Measurements from ENCODE around the gene NFASC. TPM values are rescaled to one million over a fixed set of nuclear protein-coding genes. Genes with fewer than 3 reads are reported as not detected.

The NFASC gene
- total and polyA plus RNA-seq, 12 donors, result 4.8 to 76.7 (median 44.8) TPM

DNA sequence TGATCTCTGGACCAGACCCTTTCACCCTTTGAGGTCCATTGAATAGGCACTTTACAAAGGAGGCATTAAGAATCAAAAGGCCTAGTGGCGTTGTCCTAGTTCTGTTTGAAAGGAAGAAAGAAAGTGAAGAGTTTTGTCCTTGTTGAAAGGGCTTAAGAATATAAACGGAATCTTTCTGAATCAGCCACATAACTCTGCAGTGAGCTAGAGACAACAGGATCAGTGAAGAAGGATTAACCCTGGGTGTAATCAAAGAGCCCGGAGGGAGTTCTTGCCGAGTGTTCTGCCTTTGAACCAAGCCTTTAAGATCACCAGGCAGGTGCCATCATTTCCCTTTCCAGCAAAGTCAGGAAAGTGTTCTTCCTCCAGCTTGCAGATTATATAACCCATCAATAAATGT lies 117.5 kb downstream of the NFASC start:
- no peak for DNase-seq
- 72 to 82% (median 75%) methylated on average over 4 of the region's 4 CpGs for WGBS, 4 donors

DNA sequence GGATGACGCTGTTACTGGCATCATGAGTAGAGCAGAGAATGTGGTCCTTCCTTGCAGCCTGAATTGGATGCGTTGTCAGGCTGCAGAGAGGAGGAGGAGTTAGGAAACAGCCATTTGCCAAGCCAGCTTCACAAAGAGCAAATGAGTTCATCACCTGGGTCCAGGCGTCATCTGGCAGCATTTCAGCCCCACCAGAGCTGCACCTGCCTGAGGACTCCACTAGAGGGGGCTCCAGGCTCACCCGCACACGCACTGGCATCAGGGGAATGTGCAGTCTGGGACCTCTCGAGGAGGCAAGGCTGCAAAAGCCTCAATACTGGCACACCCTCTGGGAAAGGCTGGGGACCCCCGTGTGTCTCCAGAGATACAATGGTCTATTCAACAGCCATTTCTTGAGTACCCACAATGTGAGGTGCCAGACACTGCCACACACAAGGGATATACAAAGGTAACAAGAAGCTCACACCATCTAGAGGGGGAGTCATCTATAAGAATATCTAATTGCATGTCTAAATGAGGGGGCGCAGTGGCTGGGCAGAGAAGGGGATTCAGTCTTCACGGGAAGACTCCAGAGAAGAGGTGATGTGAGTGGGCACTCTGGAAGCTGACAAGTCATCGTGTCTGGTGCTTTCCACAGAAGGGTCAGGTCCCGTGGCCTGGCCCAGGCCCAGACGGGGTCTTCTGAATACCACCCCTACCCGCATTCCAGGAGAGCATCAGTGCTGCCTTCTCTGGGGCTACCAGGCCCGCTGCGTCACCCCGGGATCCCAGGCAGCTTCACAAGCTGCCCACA lies 118.8 kb downstream of the NFASC start:
- H3K36me3 ChIP-seq (replicated peaks in 1 of 2), result peaks cover 0 to 16% of the 10 kb centered on the region in 2 donors
- TF ChIP-seq, protein P1, sequence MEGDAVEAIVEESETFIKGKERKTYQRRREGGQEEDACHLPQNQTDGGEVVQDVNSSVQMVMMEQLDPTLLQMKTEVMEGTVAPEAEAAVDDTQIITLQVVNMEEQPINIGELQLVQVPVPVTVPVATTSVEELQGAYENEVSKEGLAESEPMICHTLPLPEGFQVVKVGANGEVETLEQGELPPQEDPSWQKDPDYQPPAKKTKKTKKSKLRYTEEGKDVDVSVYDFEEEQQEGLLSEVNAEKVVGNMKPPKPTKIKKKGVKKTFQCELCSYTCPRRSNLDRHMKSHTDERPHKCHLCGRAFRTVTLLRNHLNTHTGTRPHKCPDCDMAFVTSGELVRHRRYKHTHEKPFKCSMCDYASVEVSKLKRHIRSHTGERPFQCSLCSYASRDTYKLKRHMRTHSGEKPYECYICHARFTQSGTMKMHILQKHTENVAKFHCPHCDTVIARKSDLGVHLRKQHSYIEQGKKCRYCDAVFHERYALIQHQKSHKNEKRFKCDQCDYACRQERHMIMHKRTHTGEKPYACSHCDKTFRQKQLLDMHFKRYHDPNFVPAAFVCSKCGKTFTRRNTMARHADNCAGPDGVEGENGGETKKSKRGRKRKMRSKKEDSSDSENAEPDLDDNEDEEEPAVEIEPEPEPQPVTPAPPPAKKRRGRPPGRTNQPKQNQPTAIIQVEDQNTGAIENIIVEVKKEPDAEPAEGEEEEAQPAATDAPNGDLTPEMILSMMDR (IDR thresholded peaks at IDR 0.05), result peak; percentile 87 to 98 (median 96)
- no peak for TF ChIP-seq POLR2A (IDR thresholded peaks at IDR 0.05)
- no peaks in the 10 kb centered on the region for H3K4me1 ChIP-seq (replicated peaks in 1 of 2)
- no peak overlapping the region for H3K4me3 ChIP-seq
- WGBS, 4 donors, result 43 to 63% (median 54%) methylated on average over 8 to 16 of the region's 16 CpGs
- intact Hi-C loops (cut with DNase I), result loop anchor here (2.0 to 10.0 kb wide), 3 partner anchors 73 to 265 kb away; no protein-coding TSS in a partner anchor
- H3K27ac ChIP-seq, result no peak overlapping the region
- no peaks in the 10 kb centered on the region for H3K9me3 ChIP-seq (replicated peaks in 1 of 3)
- DNase-seq, result peak; percentile 68 to 91 (median 76)
- H3K27me3 ChIP-seq, result no peaks in the 10 kb centered on the region

More for the DNA sequence above, 117.5 kb downstream of the NFASC start:
- Histone ChIP-seq H3K27me3 (no peaks in the 10 kb centered on the region), H3K4me1 (replicated peaks in 1 of 2) (no peaks in the 10 kb centered on the region), H3K4me3 (no peak overlapping the region), H3K27ac (no peak overlapping the region), H3K9me3 (replicated peaks in 1 of 3) (no peaks in the 10 kb centered on the region), H3K36me3 (replicated peaks in 1 of 2) (peaks cover 0 to 17% of the 10 kb centered on the region in 2 donors)
- no peak for TF ChIP-seq POLR2A (IDR thresholded peaks at IDR 0.05)
- intact Hi-C loops (cut with DNase I), result no loop called here

DNA sequence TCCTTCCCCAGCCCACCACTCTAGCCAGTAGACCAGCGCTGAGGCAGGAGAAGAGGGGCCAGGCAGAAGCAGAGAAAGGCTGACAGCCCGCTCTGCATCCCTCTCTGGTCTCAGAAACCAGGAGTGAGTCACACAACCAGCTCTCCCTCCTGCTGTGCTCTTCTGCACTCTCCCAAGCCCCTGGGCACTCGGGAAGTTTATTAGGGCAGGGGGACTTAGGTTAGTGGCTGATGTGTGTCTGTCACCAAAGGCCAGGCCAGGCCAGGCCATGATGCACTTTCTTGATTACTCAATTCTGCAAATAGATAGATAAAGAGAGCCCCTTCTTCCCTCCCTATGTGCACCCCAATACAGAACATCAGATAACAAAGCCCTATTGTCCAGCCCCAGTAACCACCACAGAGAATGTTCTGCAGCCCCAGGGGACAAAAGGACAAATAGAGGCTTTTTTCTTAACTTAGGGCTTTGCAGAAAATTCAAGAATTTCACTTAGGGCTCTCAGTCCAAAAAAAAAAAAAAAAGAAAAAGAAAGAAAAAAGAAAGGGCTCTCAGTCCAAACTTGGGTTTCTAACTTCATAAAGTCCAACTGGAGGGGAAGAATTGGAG lies 119.5 kb downstream of the NFASC start:
- no peak overlapping the region for H3K4me3 ChIP-seq
- 69 to 90% (median 75%) methylated on average over 3 of the region's 3 CpGs for WGBS, 4 donors
- H3K36me3 ChIP-seq (replicated peaks in 1 of 2), result peaks cover 0 to 13% of the 10 kb centered on the region in 2 donors
- no peaks in the 10 kb centered on the region for H3K9me3 ChIP-seq (replicated peaks in 1 of 3)
- H3K27me3 ChIP-seq, result no peaks in the 10 kb centered on the region
- no peaks in the 10 kb centered on the region for H3K4me1 ChIP-seq (replicated peaks in 1 of 2)
- TF ChIP-seq, protein P1 (IDR thresholded peaks at IDR 0.05), result no peak
- TF ChIP-seq POLR2A (IDR thresholded peaks at IDR 0.05), result no peak
- no peak for DNase-seq
- intact Hi-C loops (cut with DNase I), result loop anchor here (2.0 to 10.0 kb wide), 3 partner anchors 72 to 265 kb away; no protein-coding TSS in a partner anchor
- no peak overlapping the region for H3K27ac ChIP-seq

- WGBS, 4 donors, result 81 to 88% (median 83%) methylated on average over 11 of the region's 11 CpGs
Measured at GRCh38 chr1:204990721-204991341, 120.2 kb downstream of the NFASC start.

More at GRCh38 chr1:204990721-204991341, 120.2 kb downstream of the NFASC start:
- TF ChIP-seq, protein P1 (IDR thresholded peaks at IDR 0.05), result no peak
- no peak for TF ChIP-seq POLR2A (IDR thresholded peaks at IDR 0.05)
- Histone ChIP-seq H3K4me3 (no peak overlapping the region), H3K27ac (no peak overlapping the region), H3K36me3 (replicated peaks in 1 of 2) (peaks cover 0 to 10% of the 10 kb centered on the region in 2 donors), H3K9me3 (replicated peaks in 1 of 3) (no peaks in the 10 kb centered on the region), H3K4me1 (replicated peaks in 1 of 2) (no peaks in the 10 kb centered on the region), H3K27me3 (no peaks in the 10 kb centered on the region)
- intact Hi-C loops (cut with DNase I), result loop anchor here (2.0 to 10.0 kb wide), 3 partner anchors 71 to 264 kb away; no protein-coding TSS in a partner anchor
- no peak for DNase-seq

Data from adrenal gland (tissue), 12 donors.